CD4-positive, alpha-beta T cell treated with Interleukin-15 for 1 hour (primary cell): ENCODE measurements around the gene CD99.
"Not testable (repeated sequence)": the region's sequence is repeated elsewhere in the genome, so short reads cannot be mapped to it uniquely, and the experiment has no call there.

Source experiments
- DNase-seq: peaks from one replicate; pipeline ENCODE4 v3.0.0-alpha.2; 2020

Gene CD99

DNA sequence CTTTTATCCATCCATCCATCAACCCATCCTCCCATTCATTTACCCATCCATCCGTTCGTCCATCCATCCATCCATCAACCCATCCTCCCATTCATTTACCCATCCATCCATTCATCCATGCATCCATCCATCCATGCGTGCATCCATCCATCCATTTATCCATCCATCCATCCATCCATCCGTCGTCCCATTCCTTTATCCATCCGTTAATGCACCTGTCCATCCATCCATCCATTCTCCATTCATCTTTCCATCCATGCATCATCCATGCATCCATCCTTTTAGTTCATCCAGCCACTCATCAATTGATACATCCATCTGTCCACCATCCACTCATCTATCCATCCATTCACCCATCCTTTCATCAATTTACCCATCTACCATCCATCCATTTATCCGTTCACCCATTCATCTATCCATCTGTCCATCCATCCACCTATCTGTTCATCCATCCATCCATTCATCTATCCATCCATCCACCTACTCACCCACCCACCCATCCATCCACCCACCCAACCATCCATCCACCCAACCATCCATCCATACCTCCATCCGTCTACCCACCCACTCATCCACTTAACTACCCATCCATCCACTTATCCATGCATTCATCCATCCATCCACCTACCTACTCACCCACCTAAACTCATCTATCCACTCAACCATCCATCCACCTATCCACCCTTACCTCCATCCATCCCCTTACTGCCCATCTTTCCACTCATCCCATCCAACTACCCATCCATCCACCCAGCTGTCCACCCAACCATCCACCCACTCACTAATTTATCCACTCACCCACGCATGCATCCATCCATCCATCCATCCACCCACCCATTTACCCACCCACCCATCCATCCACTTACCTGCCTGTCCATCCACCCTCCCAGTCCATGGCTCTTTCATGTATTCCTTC is 9.6 kb downstream of the CD99 start:
- DNase-seq = no peak

DNA sequence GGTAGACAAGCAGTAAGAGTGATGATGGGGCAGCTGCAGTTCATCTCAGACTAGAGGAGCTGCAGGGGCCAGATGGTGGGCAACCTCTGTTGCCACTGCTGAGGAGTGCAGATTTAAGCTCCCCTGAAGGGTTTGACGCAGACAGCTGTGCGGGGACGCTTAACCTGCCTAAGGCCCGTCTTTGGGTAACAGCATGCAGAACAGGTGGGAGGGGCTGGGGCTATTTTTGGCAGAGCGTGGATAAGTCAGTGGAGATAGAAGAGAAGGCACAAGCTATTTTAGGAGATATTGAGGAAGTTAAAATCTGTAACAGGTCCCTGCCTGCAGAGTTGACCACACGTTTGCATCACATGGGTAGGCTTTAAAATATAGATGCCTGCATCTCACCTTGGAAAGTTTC is 10.5 kb downstream of the CD99 start:
- DNase-seq = peak; percentile 21

GRCh38 chrX:2703991-2704369 is 12.9 kb downstream of the CD99 start:
- no peak for DNase-seq

DNA sequence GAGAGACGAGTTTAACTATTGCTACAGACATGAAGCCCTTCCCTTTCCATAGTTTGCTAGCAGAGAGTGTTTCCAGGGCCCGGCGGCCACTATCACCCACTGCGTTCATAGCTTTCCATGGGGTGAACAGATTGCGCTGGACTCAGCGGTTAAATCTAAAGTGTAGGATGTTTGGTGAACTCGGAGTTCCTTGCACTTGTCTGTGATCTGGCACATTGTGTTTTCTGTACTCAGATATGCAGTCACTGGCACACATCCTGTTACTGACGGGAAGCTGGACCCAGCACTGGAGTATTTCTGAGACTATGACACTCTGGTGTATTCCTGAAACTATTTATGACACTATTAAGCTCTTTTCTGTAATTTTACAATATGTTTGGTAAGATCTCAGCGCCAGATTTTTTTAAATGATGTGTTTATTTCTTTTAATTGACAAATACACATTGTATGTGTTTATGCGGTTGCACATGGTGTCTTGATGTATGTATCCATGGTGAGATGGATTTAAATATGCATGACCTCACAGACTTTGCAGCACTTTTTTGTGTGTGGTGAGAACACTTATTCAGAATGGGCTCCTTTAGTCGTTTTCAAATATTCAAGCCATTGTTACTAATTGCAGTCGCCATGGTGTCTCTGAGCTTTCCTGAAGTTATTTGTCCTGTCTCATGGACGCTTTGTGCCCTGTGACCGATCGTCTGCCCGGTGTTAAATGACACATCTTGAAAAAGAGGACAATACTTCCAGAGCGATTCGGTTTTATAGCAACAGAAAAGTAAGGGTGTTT is 14.1 kb downstream of the CD99 start:
- DNase-seq = no peak

- peak; percentile 84 for DNase-seq
Observed at GRCh38 chrX:2707334-2707760, 16.3 kb downstream of the CD99 start.

GRCh38 chrX:2708021-2708420 is 16.9 kb downstream of the CD99 start:
- DNase-seq = peak; percentile 31

DNA sequence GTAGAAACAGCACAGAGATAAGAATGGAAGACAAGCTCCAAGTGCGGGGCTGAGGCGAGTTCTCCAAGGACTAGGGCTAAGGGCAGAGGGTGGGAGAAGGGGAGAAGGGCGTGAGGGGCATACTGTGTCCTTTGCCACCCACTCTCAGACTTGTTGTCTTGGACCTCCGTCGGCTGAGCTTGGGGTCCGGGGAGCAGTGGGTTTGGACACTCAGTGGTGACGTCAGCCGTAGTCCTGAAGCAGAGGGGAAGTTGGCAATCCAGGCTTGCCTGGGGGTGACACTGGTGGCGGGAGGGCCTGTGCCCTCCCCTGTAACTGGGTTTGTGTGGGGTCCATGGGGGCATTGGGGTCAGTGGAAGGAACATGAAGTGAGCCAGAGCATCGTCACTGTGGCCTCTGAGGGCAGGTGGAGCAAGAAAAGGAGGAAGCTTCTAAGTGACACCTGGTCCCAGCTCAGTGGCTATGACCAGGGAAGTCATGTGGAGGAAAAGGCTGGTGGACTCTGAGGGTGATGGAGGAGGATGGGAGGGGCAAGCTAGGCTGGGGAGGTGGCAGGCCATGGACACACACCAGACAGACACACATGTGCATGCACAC is 17.6 kb downstream of the CD99 start:
- peak; percentile 43 for DNase-seq

GRCh38 chrX:2709556-2709955 is 18.5 kb downstream of the CD99 start:
- no peak for DNase-seq

GRCh38 chrX:2710041-2710840 is 19.1 kb downstream of the CD99 start:
- DNase-seq = peak; percentile 69

DNA sequence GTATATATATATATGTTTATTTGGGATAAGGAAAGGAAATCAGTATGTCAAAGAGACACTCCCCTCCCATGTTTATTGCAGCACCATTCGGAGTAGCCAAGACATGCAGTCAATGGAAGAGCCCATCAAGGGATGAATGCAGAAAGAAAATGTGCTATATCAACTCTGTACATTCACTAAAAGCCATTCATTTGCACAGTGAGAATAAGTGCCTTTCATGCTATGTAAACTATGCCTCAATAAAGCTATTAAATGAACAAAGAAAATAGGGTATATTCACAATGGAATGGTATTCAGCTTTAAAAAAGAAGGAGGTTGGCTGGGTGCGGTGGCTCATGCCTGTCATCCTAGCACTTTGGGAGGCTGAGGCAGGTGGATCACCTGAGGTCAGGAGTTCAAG is 20.3 kb downstream of the CD99 start:
- DNase-seq = no peak

DNA sequence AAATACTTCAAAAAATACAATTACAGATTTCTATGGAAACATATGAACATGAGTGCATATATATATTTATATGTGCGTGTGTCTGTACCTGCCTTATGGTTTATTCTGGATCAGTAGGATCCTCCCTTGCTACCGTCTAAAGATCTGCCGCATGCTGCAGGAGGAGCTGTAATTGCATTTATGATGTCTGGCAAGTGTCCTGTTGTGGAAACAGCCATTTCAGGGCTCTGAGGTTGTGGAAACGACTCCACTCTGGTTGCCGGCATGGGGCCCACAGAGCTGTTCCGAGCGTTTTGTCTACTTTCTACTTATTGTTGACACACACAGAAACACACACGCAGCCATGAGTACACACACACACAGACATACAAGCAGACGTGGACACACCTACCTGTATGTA is 21.3 kb downstream of the CD99 start:
- DNase-seq = no peak

DNA sequence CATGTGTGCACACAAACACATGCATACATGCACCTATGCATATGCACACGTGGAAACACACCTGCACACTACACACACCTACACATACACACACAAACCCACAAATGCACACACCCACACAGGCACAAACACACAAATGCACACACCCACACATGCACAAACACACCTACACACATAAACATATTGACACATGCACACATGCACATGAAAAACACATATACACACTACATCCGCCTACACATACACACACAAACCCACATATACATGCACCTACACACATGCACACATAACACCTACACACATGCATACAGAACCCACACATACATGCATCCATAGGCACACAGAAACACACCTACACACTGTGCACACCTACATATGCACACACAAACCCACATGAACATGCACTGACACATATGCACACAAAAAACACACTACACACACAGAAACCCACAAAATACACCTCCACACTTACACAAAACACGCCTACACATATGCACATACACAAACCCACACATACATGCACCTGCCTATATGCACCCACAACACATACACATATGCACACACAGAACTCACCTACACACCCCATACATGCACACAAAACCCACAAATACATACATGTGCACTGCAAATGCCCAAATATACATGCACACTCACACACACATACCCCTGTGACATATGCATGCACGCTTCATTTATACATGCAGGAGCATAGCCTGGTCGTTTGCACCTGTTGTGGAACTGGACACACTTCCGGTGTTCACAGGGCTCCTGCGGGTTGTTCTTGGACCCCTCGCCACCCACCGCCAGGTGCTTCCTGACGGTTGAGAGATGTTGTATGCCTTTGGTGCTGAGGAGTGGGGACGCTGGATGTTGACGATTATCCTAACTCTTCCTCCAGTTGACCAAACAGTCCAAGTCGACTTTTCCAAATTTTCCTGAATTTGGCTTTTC is 22.1 kb downstream of the CD99 start:
- no peak for DNase-seq

GRCh38 chrX:2714551-2714950 is 23.5 kb downstream of the CD99 start:
- DNase-seq = no peak

DNA sequence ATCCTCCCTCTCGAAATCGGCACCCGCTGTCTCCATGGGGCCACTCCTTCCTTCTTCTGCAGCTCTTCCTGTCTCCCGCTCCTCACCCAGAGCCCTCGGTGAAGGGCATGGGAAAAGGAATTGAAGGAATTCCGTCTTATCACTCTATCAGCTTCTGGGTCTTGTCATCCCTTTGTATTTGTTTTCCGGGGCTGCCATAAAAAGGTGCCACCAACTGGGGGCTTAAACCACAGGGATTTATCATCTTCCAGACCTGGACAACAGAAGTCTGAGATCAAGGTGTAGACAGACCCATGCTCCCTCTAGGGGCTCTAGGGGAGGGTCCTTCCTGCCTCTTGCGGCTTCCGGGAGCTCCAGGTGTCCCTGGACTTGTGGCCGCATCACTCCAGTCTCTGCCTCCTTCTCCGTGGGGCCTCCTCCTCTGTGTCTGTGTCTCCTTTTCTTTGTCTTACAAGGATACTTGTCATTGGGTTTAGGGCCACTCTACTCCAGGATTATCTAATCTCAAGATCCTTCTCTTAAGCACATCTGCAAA is 24.0 kb downstream of the CD99 start:
- no peak for DNase-seq

GRCh38 chrX:2717312-2717711 is 26.2 kb downstream of the CD99 start:
- no peak for DNase-seq

- no peak for DNase-seq
Observed at GRCh38 chrX:2718821-2719220, 27.7 kb downstream of the CD99 start.

- DNase-seq = no peak
Observed at GRCh38 chrX:2719774-2720447, 28.8 kb downstream of the CD99 start.

DNA sequence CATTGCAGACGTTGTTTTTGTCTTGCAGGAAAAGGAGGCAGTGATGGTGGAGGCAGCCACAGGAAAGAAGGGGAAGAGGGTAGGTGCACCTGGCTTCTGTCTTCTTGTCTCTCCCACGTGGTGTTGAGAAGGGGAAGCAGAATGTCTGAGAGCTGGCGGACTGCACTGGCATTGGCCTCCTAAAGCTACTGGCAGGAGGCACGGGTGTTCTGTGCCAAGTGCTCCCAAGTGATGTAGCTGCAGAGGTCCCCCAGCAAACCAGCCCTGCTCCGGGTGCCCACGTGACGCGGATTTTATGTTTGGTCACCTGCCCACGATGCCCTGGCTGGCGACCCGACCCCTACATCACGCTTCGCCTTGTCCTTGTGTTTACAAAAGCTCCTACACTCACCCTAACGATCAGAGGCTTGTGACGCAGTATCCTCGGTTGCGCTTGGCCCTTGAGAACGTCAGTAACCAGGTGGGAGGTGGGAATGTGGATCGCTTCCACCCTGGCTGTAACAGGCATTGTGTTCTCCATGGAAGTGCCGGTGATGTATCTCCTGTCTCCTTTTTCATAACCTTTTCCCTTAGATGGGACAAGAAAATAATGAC is 32.3 kb downstream of the CD99 start:
- DNase-seq = no peak

DNA sequence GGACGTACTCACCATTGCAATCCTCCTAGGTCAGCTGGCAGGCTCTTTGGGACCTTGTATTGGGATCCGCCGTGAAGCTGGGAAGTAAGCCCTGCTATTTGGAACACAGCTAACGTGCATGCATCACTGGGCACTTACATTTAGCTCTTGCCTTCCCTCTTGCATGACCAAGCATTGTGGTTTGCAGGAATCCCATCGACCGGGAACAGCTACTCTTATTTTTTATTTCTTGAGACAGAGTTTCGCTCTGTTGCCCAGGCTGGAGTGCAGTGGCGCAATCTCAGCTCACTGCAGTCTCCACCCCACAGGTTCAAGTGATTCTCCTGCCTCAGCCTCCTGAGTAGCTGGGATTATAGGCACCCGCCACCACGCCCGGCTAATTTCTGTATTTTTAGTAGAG is 36.2 kb downstream of the CD99 start:
- not testable (repeated sequence) for DNase-seq

- DNase-seq = no peak
Observed at GRCh38 chrX:2732076-2732475, 41.0 kb downstream of the CD99 start.
